ENCODE results near the gene BMP6. TPM values are rescaled to one million over a fixed set of nuclear protein-coding genes. Genes with fewer than 3 reads are reported as not detected.

Gene BMP6
- total RNA-seq, 4 donors from 2014 or later = 4.8 to 8.8 (median 7.3) TPM

DNA sequence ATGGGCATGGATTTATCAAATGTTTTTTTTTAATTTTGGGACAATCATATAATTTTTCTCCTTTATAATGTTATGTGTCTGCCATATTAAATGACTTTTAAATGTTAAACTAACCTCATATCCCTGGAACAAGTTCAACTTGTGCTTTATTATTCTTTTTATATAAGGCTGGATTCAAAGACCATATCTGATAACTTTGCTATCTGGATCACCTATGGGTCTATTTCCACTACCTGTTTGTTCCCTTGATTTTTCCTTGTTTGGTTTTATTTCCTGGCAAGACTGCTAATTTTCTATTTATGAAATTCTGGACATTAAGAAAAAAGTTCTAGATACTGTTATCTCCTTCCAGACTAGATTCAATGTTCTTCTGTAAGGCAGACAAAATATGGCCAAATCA lies 125.9 kb downstream of the BMP6 start:
- DNase-seq (ENCODE audit: low spot score in 2 of 2) = no peak
- H3K4me3 ChIP-seq = no peak overlapping the region
- TF ChIP-seq, protein P1, sequence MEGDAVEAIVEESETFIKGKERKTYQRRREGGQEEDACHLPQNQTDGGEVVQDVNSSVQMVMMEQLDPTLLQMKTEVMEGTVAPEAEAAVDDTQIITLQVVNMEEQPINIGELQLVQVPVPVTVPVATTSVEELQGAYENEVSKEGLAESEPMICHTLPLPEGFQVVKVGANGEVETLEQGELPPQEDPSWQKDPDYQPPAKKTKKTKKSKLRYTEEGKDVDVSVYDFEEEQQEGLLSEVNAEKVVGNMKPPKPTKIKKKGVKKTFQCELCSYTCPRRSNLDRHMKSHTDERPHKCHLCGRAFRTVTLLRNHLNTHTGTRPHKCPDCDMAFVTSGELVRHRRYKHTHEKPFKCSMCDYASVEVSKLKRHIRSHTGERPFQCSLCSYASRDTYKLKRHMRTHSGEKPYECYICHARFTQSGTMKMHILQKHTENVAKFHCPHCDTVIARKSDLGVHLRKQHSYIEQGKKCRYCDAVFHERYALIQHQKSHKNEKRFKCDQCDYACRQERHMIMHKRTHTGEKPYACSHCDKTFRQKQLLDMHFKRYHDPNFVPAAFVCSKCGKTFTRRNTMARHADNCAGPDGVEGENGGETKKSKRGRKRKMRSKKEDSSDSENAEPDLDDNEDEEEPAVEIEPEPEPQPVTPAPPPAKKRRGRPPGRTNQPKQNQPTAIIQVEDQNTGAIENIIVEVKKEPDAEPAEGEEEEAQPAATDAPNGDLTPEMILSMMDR (IDR thresholded peaks at IDR 0.05) = no peak
- TF ChIP-seq POLR2A (IDR thresholded peaks at IDR 0.05) (no peak), EP300 (IDR thresholded peaks at IDR 0.05) (no peak)
- no peaks in the 10 kb centered on the region for H3K36me3 ChIP-seq
- H3K27me3 ChIP-seq = no peaks in the 10 kb centered on the region
- no peak overlapping the region for H3K27ac ChIP-seq
- peaks cover 0 to 23% (median 5%) of the 10 kb centered on the region in 4 donors for H3K9me3 ChIP-seq
- no peaks in the 10 kb centered on the region for H3K4me1 ChIP-seq

DNA sequence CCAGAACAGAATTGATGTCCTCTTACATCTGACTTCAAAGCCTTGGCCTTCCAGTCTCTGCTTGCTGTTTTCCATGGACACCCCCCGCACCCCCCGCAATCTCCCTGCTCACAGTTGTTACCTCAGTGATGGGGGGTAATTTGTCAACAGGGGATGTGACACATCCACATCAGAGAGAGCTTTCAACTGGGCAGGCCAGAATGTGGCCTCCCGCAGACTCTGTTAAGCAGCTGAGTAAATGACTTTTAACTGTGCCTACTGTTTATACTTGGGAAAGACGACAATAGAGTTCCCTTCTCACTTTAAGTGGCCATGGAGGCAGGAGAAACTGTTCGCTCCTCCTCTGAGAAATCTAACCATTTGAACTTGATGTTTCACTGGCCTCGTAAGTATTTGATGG lies 133.7 kb downstream of the BMP6 start:
- Histone ChIP-seq H3K36me3 (no peaks in the 10 kb centered on the region), H3K4me3 (no peak overlapping the region), H3K27me3 (no peaks in the 10 kb centered on the region), H3K9me3 (no peaks in the 10 kb centered on the region), H3K4me1 (no peaks in the 10 kb centered on the region), H3K27ac (no peak overlapping the region)
- WGBS, 2 donors = 63 to 71% methylated on average over 6 of the region's 6 CpGs
- TF ChIP-seq EP300 (IDR thresholded peaks at IDR 0.05) = no peak
- TF ChIP-seq, protein P1 (IDR thresholded peaks at IDR 0.05) = no peak
- no peak for TF ChIP-seq POLR2A (IDR thresholded peaks at IDR 0.05)
- DNase-seq (ENCODE audit: low spot score in 2 of 2) = no peak

- H3K36me3 ChIP-seq = no peaks in the 10 kb centered on the region
- no peak overlapping the region for H3K4me3 ChIP-seq
- WGBS, 2 donors = 58 to 65% methylated on average over 6 of the region's 6 CpGs
- no peak overlapping the region for H3K27ac ChIP-seq
- TF ChIP-seq EP300 (IDR thresholded peaks at IDR 0.05) = no peak
- TF ChIP-seq, protein P1 (IDR thresholded peaks at IDR 0.05) = no peak
- no peak for TF ChIP-seq POLR2A (IDR thresholded peaks at IDR 0.05)
- no peaks in the 10 kb centered on the region for H3K4me1 ChIP-seq
- H3K27me3 ChIP-seq = no peaks in the 10 kb centered on the region
- H3K9me3 ChIP-seq = no peaks in the 10 kb centered on the region
- DNase-seq (ENCODE audit: low spot score in 2 of 2) = no peak
These were observed 139.9 kb downstream of the BMP6 start for GRCh38 chr6:7865781-7866180.

DNA sequence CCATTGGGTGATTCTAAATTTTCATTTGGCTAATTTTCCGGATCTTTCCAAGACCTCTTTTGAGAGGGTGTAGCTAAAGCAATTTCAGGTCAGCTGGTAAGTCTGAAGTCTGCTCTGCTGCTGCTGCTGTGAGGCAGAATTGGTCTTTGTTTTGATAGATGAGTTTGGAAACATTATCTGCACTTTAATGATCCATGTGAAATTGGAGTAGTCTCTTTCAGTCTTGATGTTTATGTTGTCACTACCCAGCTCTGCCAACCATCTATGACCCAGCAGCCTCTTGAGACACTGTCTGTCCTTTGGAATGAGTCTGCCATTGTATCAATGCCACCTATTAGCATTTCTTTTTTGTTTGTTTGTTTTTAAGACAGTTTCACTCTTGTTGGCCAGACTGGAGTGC lies 140.6 kb downstream of the BMP6 start:
- H3K9me3 ChIP-seq = no peaks in the 10 kb centered on the region
- no peak for DNase-seq (ENCODE audit: low spot score in 2 of 2)
- H3K36me3 ChIP-seq = no peaks in the 10 kb centered on the region
- no peak overlapping the region for H3K4me3 ChIP-seq
- H3K27ac ChIP-seq = no peak overlapping the region
- whole genome bisulfite sequencing, 2 donors = 90 to 97% methylated on average over 1 of the region's 1 CpG
- H3K4me1 ChIP-seq = no peaks in the 10 kb centered on the region
- no peaks in the 10 kb centered on the region for H3K27me3 ChIP-seq
- TF ChIP-seq, protein P1 (IDR thresholded peaks at IDR 0.05) = no peak
- no peak for TF ChIP-seq POLR2A (IDR thresholded peaks at IDR 0.05)
- TF ChIP-seq EP300 (IDR thresholded peaks at IDR 0.05) = no peak

DNA sequence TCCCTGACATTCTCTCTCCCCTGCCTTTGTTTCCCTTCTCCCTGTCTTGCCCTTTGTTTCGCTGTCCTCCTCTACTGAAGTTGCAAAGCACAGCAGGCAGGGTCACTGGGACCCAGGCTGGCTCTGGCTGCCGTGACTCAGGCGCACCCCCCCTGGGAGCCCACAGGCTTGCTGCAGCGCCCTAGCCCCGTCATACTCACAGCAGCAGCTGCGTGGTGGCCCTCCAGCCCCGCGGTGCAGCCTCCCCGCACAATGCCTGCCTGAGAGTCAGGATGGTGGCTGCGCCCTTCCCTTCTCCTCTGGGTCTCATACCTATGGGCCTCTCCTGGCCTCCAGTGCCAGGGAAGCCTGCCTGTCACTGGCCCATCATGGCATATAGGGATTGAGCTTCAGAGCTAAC lies 143.0 kb downstream of the BMP6 start:
- WGBS, 2 donors = 91 to 92% methylated on average over 7 to 10 of the region's 10 CpGs
- Histone ChIP-seq H3K36me3 (no peaks in the 10 kb centered on the region), H3K27ac (no peak overlapping the region), H3K4me1 (no peaks in the 10 kb centered on the region), H3K9me3 (peaks cover 0 to 10% (median 0%) of the 10 kb centered on the region in 4 donors), H3K27me3 (no peaks in the 10 kb centered on the region), H3K4me3 (no peak overlapping the region)
- TF ChIP-seq EP300 (IDR thresholded peaks at IDR 0.05) = no peak
- TF ChIP-seq POLR2A (IDR thresholded peaks at IDR 0.05) = no peak
- TF ChIP-seq, protein P1 (IDR thresholded peaks at IDR 0.05) = no peak
- DNase-seq (ENCODE audit: low spot score in 2 of 2) = no peak
